ENCODE measurements around the gene GCGR.

- TF ChIP-seq EP300 (IDR thresholded peaks at IDR 0.05): no peak
- 0 out of 3 replicates have a peak, but pooled peaks have one; percentile 13 for TF ChIP-seq SMC3 (IDR thresholded peaks at IDR 0.05)
- TF ChIP-seq POLR2AphosphoS2 (conservative IDR thresholded peaks at IDR 0.05; ENCODE audit: low read length): no peak
- no peak for TF ChIP-seq CTCF (IDR thresholded peaks at IDR 0.05)
- no peak for TF ChIP-seq USF2 (IDR thresholded peaks at IDR 0.05)
- TF ChIP-seq POLR2A (IDR thresholded peaks at IDR 0.05; ENCODE audit: low read length): peak; percentile 99
- no peak for TF ChIP-seq PBX3 (IDR thresholded peaks at IDR 0.05)
- no peak for TF ChIP-seq NR3C1 (IDR thresholded peaks at IDR 0.05)
- no peak for TF ChIP-seq HDAC2 (IDR thresholded peaks at IDR 0.05)
- TF ChIP-seq SREBF2 (IDR thresholded peaks at IDR 0.05): no peak
- no peak for TF ChIP-seq MYC (IDR thresholded peaks at IDR 0.05; ENCODE audit: borderline replicate concordance, low read length)
- no peak for TF ChIP-seq TP53 (CRISPR knock-in tag; IDR thresholded peaks at IDR 0.05)
- TF ChIP-seq CEBPB (IDR thresholded peaks at IDR 0.05): no peak
These were observed 56.2 kb downstream of the GCGR start, which contains the start of gene P4HB for GRCh38 chr17:81859906-81860755.
